Ovary (tissue), 9 donors: ENCODE data around the gene ANKRD34B. TPM values are rescaled to one million over a fixed set of nuclear protein-coding genes. Genes with fewer than 3 reads are reported as not detected.

Source experiments
- DNase-seq, 5 donors: peaks; one replicate each; pipeline ENCODE4 v3.0.0-alpha.2; 2019 to 2020
- H3K27ac ChIP-seq, 2 donors: fragments of 200-600 bp; one replicate each; pipeline versions ENCODE4 v1.5.1 to v1.8.0; 2019 to 2022
- H3K27me3 ChIP-seq: fragments of 200-600 bp; one replicate; pipeline ENCODE4 v1.8.0; 2022
- H3K36me3 ChIP-seq: fragments of 200-600 bp; sonication (generic); one replicate; pipeline ENCODE4 v1.5.1; 2019
- H3K4me1 ChIP-seq: one replicate; pipeline ENCODE4 v1.8.1; 2013; ENCODE audit warnings: mild to moderate bottlenecking, moderate library complexity; ENCODE audit not compliant: insufficient read depth
- H3K4me3 ChIP-seq: fragments of 200-600 bp; sonication (generic); one replicate; pipeline ENCODE4 v1.5.1; 2017
- H3K9me3 ChIP-seq, 2 donors: fragments of 200-600 bp in 1 of 2; sonication (generic) in 1 of 2; one replicate each; pipeline versions ENCODE4 v1.5.1 to v1.8.1; 2013 to 2019; ENCODE audit warnings: mild to moderate bottlenecking in 1 of 2, moderate library complexity in 1 of 2
- CTCF ChIP-seq, 3 donors: fragments of 450-650 bp in 2 of 3; fragments of 200-600 bp in 1 of 3; IDR thresholded peaks; one replicate each; pipeline versions ENCODE4 v1.5.1 to v1.8.0; 2016 to 2022; ENCODE audit warnings: antibody characterized with exemption in 3 of 3, mild to moderate bottlenecking in 1 of 3
- EP300 ChIP-seq: sonication (generic); formaldehyde crosslinking; IDR thresholded peaks from one replicate; pipeline ENCODE4 v1.6.1; 2017; ENCODE audit warnings: antibody characterized with exemption
- POLR2A ChIP-seq: fragments of 450-650 bp; IDR thresholded peaks from one replicate; pipeline ENCODE4 v1.6.1; 2017; ENCODE audit warnings: antibody characterized with exemption, mild to moderate bottlenecking, moderate library complexity
- WGBS, 3 donors: extraction: QIAGEN DNeasy Blood & Tissue Kit in 1 of 3; methylation state at CpG; one replicate each; pipeline versions ENCODE4 v1.1.5 to v1.1.7; 2013 to 2017; 5-methylcytosine and 5-hydroxymethylcytosine counted together
- intact Hi-C, 4 donors: fragments of 100-400 bp; cut with DNase I; formaldehyde crosslinking; loops; one replicate each; pipeline versions ENCODE4 v1.11.0 to v1.15.1; 2022 to 2023
- polyA plus RNA-seq, 2 donors: library from polyadenylated mRNA; stranded (reverse); fragments of 200-250 nt in 1 of 2; fragments of 350-450 nt in 1 of 2; fragmentation: Illumina TruSeq in 1 of 2; extraction: RNeasy Lipid Tissue Mini Kit (QIAGEN cat#74804) in 1 of 2; gene quantifications; one replicate each; pipeline ENCODE4 v1.2.3, GENCODE V29; 2013 to 2014
- total RNA-seq, 7 donors: library from RNA; depleted of rRNA in 2 of 7; stranded (reverse); fragments of >200 nt in 2 of 7; fragmentation: NEBNext Ultra II Directional in 3 of 7; extraction: Animal tissue kit (Norgen Biotek cat#: 25700) in 3 of 7; gene quantifications; one replicate each; pipeline versions ENCODE4 v1.1.0 to v1.2.4, GENCODE V29; 2016 to 2023
- donor health status: DM: no; HTN: no; CAD: no; lungs with moderate emphysema.
- donor health status: DM: no; HTN: no; CAD: no.
- donor health status: Bipolar disorder and iron deficiency.
- donor health status: DM: yes; HTN: yes; CAD: no.
- donor health status: DM: no; HTN: no; CAD: no.
- donor health status: DM: yes; HTN: yes; CAD: no.

The ANKRD34B gene
- total and polyA plus RNA-seq, 9 donors = under 0.01 to 0.36 TPM; not detected in 7

GRCh38 chr5:80555099-80555498, 15.0 kb downstream of the ANKRD34B start:
- Histone ChIP-seq H3K4me3 (no peak overlapping the region), H3K4me1 (no peaks in the 10 kb centered on the region), H3K36me3 (no peaks in the 10 kb centered on the region), H3K9me3 (no peaks in the 10 kb centered on the region), H3K27me3 (no peaks in the 10 kb centered on the region), H3K27ac (no peak overlapping the region)
- WGBS, 3 donors = 86 to 90% (median 88%) methylated on average over 4 of the region's 4 CpGs
- intact Hi-C loops = no loop called here
- TF ChIP-seq POLR2A (no peak), EP300 (no peak), CTCF (IDR thresholded peaks at IDR 0.05) (no peak)
- DNase-seq = no peak

DNA sequence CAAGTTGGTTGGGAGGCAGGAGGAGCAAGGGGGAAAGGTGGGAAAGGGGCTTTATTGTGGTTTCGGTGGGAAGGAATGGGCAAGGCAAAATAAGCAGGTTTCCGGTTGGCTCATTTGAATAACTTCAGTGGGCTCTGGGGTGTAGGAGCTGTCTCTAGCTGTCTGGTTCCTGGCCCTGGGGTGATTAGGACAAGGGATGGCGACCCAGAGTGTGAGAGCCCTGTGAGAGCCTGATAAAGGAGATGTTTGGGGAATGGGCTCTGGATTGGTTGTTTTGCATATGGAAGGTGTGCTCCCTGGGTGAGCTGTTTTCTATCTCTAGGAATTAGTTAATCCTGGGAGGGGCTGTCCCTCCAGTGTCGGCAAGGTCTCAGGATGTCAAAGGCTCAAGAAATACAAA, 15.4 kb downstream of the ANKRD34B start:
- Histone ChIP-seq H3K4me3 (no peak overlapping the region), H3K36me3 (no peaks in the 10 kb centered on the region), H3K4me1 (no peaks in the 10 kb centered on the region), H3K9me3 (no peaks in the 10 kb centered on the region), H3K27me3 (no peaks in the 10 kb centered on the region), H3K27ac (no peak overlapping the region)
- WGBS, 3 donors = 56 to 60% (median 59%) methylated on average over 4 of the region's 4 CpGs
- TF ChIP-seq CTCF (IDR thresholded peaks at IDR 0.05) = no peak
- TF ChIP-seq EP300 = no peak
- no peak for DNase-seq
- intact Hi-C loops = no loop called here

DNA sequence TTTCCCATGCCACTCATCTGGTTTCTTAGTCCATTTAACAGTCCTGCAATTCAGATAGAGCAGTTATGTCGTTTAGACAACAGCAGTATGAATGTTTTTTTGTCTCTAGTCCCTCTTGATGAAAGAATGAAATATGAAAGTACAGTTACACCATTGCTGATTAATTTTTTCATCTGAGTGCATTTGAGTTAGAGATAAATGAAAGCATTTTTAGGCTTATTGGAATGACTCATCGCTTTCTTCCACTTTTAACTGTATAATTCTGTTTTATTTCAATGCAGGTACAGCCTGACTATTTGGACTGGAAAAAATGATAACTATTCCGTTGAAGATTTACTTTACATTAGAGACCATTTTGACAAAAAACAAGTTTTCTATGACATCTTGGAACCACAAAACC, 28.7 kb downstream of the ANKRD34B start:
- H3K27me3 ChIP-seq = no peaks in the 10 kb centered on the region
- no peak for DNase-seq
- no peak overlapping the region for H3K4me3 ChIP-seq
- no peaks in the 10 kb centered on the region for H3K9me3 ChIP-seq
- no peak overlapping the region for H3K27ac ChIP-seq
- H3K36me3 ChIP-seq = no peaks in the 10 kb centered on the region
- 60 to 62% (median 60%) methylated on average over 3 of the region's 3 CpGs for WGBS, 3 donors
- H3K4me1 ChIP-seq = no peaks in the 10 kb centered on the region
- no peak for TF ChIP-seq EP300
- TF ChIP-seq POLR2A = no peak
- no peak for TF ChIP-seq CTCF (IDR thresholded peaks at IDR 0.05)
- intact Hi-C loops = no loop called here

- no peaks in the 10 kb centered on the region for H3K27me3 ChIP-seq
- 45 to 46% (median 46%) methylated on average over 1 of the region's 1 CpG for WGBS, 3 donors
- no peak overlapping the region for H3K27ac ChIP-seq
- no peaks in the 10 kb centered on the region for H3K36me3 ChIP-seq
- no peak for DNase-seq
- H3K4me3 ChIP-seq = no peak overlapping the region
- TF ChIP-seq CTCF (IDR thresholded peaks at IDR 0.05) (no peak), POLR2A (no peak), EP300 (no peak)
- no peaks in the 10 kb centered on the region for H3K9me3 ChIP-seq
- intact Hi-C loops = no loop called here
- H3K4me1 ChIP-seq = no peaks in the 10 kb centered on the region
Observed at GRCh38 chr5:80540691-80541090, 29.4 kb downstream of the ANKRD34B start.

DNA sequence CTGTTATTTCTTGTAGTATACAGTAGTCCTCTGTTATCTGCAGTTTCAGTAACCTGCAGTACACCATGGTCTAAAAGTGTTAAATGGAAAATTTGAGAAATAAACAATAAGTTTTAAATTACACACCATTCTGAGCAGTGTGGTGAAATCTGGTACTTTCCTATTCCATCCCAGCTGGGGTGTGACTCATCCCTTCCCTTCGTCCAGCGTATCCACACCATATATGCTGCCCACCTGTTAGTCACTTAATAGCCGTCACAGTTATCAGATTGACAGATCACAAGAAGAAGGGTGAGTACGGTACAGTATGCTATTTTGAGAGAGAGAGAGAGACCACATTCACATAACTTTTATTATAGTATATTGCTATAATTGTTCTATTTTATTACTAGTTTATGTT, 53.3 kb downstream of the ANKRD34B start:
- DNase-seq = no peak
- intact Hi-C loops = no loop called here
- WGBS, 3 donors = 75 to 90% (median 87%) methylated on average over 4 of the region's 4 CpGs
- no peak overlapping the region for H3K27ac ChIP-seq
- TF ChIP-seq EP300 = no peak
- TF ChIP-seq CTCF (IDR thresholded peaks at IDR 0.05) = no peak
- no peak for TF ChIP-seq POLR2A
- H3K27me3 ChIP-seq = no peaks in the 10 kb centered on the region
- no peaks in the 10 kb centered on the region for H3K36me3 ChIP-seq
- H3K4me1 ChIP-seq = no peaks in the 10 kb centered on the region
- no peak overlapping the region for H3K4me3 ChIP-seq
- no peaks in the 10 kb centered on the region for H3K9me3 ChIP-seq
